Gastroesophageal sphincter (tissue), 4 donors: Measurements from ENCODE around the gene MYG1. TPM values are rescaled to one million over a fixed set of nuclear protein-coding genes. Genes with fewer than 3 reads are reported as not detected.
"Not testable (repeated sequence)": the region's sequence is repeated elsewhere in the genome, so short reads cannot be mapped to it uniquely, and the experiment has no call there.

ENCODE experiments used
- ATAC-seq: fragments of 150-250 bp; one replicate; pipeline ENCODE4 v1.9.1; 2016; ENCODE audit warnings: mild to moderate bottlenecking, moderate library complexity
- H3K27ac ChIP-seq, 4 donors: fragments of 200-600 bp; sonication (generic) in 3 of 4; 1 replicate in 3 of 4; 2 replicates in 1 of 4; pipeline ENCODE4 v1.5.1; 2016 to 2019
- H3K27me3 ChIP-seq: fragments of 200-600 bp; sonication (generic); one replicate; pipeline ENCODE4 v1.5.1; 2019
- H3K36me3 ChIP-seq, 2 donors: fragments of 200-600 bp; sonication (generic); one replicate each; pipeline ENCODE4 v1.5.1; 2019; ENCODE audit warnings: control low read depth in 1 of 2
- H3K4me1 ChIP-seq, 3 donors: fragments of 200-600 bp; sonication (generic); 1 replicate in 2 of 3; 2 replicates in 1 of 3; pipeline ENCODE4 v1.5.1; 2016 to 2019; ENCODE audit warnings: control low read depth in 2 of 3
- H3K4me3 ChIP-seq, 2 donors: fragments of 200-600 bp; sonication (generic); one replicate each; pipeline ENCODE4 v1.5.1; 2019; ENCODE audit warnings: mild to moderate bottlenecking in 1 of 2, moderate library complexity in 1 of 2
- H3K9me3 ChIP-seq, 3 donors: fragments of 200-600 bp; sonication (generic); one replicate each; pipeline ENCODE4 v1.5.1; 2017 to 2019; ENCODE audit warnings: control low read depth in 2 of 3
- EP300 ChIP-seq: sonication (generic); formaldehyde crosslinking; IDR thresholded peaks from one replicate; pipeline ENCODE4 v1.6.1; 2017; ENCODE audit warnings: antibody characterized with exemption, mild to moderate bottlenecking
- POLR2A ChIP-seq, 2 donors: fragments of 450-650 bp; IDR thresholded peaks; one replicate each; pipeline ENCODE4 v1.6.1; 2017; ENCODE audit warnings: antibody characterized with exemption in 2 of 2, mild to moderate bottlenecking in 2 of 2, moderate library complexity in 1 of 2
- POLR2AphosphoS5 ChIP-seq: sonication (generic); formaldehyde crosslinking; IDR thresholded peaks from one replicate; pipeline ENCODE4 v1.6.1; 2017; ENCODE audit warnings: antibody characterized with exemption
- WGBS, 2 donors: methylation state at CpG; one replicate each; pipeline ENCODE4 v1.1.5; 2018; ENCODE audit warnings: low coverage in 1 of 2; 5-methylcytosine and 5-hydroxymethylcytosine counted together
- total RNA-seq, 4 donors: library from RNA; depleted of rRNA; stranded (reverse); fragments of >200 nt; gene quantifications; one replicate each; pipeline ENCODE4 v1.1.0, GENCODE V29; 2016
- TF ChIP-seq, protein P1 (sequence below), 4 experiments: fragments of 200-600 bp in 2 of 4; fragments of 450-650 bp in 2 of 4; sonication (generic) in 1 of 4; IDR thresholded peaks; one replicate each; pipeline ENCODE4 v1.5.1; 2017 to 2019; ENCODE audit warnings: antibody characterized with exemption in 4 of 4, mild to moderate bottlenecking in 2 of 4, moderate library complexity in 2 of 4

Gene MYG1
- total RNA-seq, 4 donors from 2014 or later = 40.9 to 49.2 (median 46.3) TPM

DNA sequence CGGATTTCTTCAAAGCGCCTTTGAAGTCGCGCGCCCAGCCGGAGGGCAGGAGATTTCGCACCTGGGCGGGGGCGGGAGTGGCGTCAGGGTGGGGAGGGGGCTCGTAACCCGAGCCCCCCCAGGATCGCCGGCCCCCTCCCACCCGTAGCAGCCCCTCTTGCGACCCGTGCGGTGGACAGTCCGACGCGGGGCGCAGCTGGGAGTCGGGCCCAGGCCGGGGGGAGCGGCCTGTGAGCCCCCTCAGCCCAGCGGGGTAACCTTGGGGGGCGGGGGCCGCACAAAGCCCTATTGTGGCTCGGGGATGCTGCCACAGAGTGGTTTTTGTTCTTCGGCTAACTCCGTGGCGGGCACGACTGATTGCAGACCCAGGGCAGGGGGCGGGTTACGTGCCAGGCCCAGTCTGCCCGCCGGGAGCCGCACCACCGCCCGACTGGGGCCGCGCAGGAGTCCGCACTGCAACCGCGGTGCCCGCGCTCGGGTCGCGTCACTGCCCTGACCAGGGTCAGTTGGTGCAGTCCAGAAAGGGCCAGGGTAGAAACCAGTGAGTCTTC is 26.1 kb downstream of the MYG1 start:
- Histone ChIP-seq H3K36me3 (no peaks in the 10 kb centered on the region), H3K27ac (peak overlapping the region; percentile 79 to 98 (median 92)), H3K27me3 (peaks cover 19% of the 10 kb centered on the region), H3K4me3 (peak overlapping the region; percentile 46 to 88), H3K9me3 (no peaks in the 10 kb centered on the region), H3K4me1 (peaks cover under 1 to 42% (median 15%) of the 10 kb centered on the region in 3 donors)
- no peak for ATAC-seq
- peak; percentile 45 to 53 for TF ChIP-seq POLR2A (IDR thresholded peaks at IDR 0.05)
- TF ChIP-seq POLR2AphosphoS5 = peak; percentile 25
- TF ChIP-seq EP300 = no peak
- TF ChIP-seq, protein P1, sequence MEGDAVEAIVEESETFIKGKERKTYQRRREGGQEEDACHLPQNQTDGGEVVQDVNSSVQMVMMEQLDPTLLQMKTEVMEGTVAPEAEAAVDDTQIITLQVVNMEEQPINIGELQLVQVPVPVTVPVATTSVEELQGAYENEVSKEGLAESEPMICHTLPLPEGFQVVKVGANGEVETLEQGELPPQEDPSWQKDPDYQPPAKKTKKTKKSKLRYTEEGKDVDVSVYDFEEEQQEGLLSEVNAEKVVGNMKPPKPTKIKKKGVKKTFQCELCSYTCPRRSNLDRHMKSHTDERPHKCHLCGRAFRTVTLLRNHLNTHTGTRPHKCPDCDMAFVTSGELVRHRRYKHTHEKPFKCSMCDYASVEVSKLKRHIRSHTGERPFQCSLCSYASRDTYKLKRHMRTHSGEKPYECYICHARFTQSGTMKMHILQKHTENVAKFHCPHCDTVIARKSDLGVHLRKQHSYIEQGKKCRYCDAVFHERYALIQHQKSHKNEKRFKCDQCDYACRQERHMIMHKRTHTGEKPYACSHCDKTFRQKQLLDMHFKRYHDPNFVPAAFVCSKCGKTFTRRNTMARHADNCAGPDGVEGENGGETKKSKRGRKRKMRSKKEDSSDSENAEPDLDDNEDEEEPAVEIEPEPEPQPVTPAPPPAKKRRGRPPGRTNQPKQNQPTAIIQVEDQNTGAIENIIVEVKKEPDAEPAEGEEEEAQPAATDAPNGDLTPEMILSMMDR (IDR thresholded peaks at IDR 0.05) = peak in 3 of 4 experiments; percentile 11 to 33 (median 23)
- no CpG with 5 or more reads among the region's 50 CpGs for WGBS, 2 donors

DNA sequence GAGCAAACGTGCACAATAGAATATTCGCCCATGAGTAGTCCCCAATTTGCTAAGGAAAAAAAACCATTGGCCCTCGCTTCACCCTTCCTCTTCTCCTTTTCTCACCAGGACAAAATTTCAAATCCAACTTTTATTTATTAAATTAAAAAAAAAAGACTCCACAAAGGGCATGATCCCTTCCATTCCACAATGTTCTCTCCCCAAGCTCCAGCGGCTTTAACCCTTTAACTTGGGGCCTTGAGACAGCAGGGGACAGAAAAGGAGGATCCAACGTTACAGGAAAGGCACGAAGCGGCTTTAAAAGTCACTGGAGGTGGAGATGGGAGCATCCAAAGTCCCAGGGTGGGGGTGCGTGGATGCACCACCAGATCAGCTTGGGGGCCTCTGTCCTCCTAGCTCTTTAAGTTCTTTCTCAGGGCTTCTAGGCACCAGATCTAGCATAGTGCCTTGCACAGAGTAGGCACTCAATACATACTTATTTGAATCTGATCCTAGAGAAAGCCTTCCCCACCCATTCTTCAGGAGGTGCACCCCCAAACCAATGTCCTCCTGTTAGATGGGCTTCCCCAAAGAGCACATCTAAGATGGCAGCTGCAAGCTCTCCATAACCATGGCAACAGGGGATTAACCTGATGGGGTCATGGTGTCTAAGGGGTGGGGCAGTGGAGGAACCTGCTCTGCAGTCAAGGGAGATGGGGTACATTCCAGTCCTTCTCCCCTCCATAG is 27.1 kb downstream of the MYG1 start:
- TF ChIP-seq EP300 (no peak), POLR2A (IDR thresholded peaks at IDR 0.05) (no peak), POLR2AphosphoS5 (no peak)
- TF ChIP-seq, protein P1 (IDR thresholded peaks at IDR 0.05) = no peak
- no peak for ATAC-seq
- peaks cover 24% of the 10 kb centered on the region for H3K27me3 ChIP-seq
- H3K36me3 ChIP-seq = no peaks in the 10 kb centered on the region
- peaks cover 0 to 36% (median 11%) of the 10 kb centered on the region in 3 donors for H3K4me1 ChIP-seq
- H3K4me3 ChIP-seq = no peak overlapping the region
- H3K27ac ChIP-seq = no peak overlapping the region
- 63 to 85% methylated on average over 4 to 7 of the region's 8 CpGs for WGBS, 2 donors
- no peaks in the 10 kb centered on the region for H3K9me3 ChIP-seq

DNA sequence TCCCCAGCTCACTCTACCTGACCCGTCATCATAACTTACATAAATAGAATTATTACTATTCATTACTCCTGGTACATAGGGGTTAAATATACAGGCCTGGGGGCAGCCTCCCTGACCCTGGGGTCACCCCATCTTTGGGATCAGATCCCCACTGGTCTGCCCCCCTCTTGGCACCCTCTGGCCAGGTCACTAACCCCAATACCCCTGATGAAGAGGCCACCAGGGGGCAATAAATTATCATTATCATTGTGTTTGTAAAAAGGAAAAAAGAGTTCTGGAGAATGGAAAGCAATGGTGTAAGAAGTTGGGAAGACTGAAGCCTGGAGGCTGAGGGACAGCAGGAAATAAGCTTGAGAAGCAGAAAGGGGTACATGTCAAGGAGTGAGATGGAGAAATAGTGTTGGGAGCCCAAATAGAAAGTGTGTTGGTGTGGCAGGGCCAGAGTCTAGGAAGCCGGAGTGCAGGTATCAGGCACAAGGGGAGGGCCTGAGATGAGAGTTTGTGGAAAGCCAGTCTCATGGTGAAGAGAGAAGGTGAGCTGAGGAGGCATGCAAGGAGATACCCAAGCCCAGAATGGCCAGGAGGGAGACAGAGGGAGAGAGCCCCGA is 28.0 kb downstream of the MYG1 start:
- no peak for ATAC-seq
- Histone ChIP-seq H3K9me3 (no peaks in the 10 kb centered on the region), H3K4me3 (no peak overlapping the region), H3K27me3 (peaks cover 33% of the 10 kb centered on the region), H3K27ac (no peak overlapping the region), H3K36me3 (no peaks in the 10 kb centered on the region), H3K4me1 (peaks cover 0 to 29% (median 7%) of the 10 kb centered on the region in 3 donors)
- no peak for TF ChIP-seq POLR2AphosphoS5
- TF ChIP-seq, protein P1 (IDR thresholded peaks at IDR 0.05) = peak in 3 of 4 experiments; percentile 36 to 47 (median 36)
- 89 to 90% methylated on average over 3 of the region's 3 CpGs for WGBS, 2 donors

DNA sequence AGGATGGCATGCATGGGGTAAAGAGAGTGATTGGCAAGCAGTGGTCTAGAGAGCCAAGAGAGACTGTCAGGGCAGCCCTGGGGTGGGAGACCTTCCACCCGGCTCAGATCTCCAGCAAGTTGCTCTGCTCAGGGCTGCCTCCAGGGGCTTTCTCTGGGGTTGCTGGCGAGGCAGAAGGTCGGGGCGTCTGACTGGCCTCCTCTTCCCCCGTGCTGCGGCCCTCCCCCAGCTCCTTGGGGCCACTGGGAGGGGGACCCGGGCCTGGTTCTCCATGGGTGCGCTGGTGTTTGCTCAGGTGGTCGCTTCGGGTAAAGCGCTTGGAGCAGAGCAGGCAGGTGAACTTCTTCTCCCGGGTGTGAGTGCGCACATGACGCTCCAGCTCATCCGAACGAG is 28.5 kb downstream of the MYG1 start:
- ATAC-seq = no peak
- 25% methylated on average over 4 of the region's 16 CpGs; no CpG with 5 or more reads in 1 of the 2 donors for WGBS, 2 donors
- Histone ChIP-seq H3K36me3 (no peaks in the 10 kb centered on the region), H3K27me3 (peaks cover 38% of the 10 kb centered on the region), H3K27ac (no peak overlapping the region), H3K4me3 (no peak overlapping the region), H3K9me3 (no peaks in the 10 kb centered on the region), H3K4me1 (peaks cover 0 to 29% (median 7%) of the 10 kb centered on the region in 3 donors)
- TF ChIP-seq POLR2AphosphoS5 (no peak), POLR2A (IDR thresholded peaks at IDR 0.05) (no peak), EP300 (no peak)

DNA sequence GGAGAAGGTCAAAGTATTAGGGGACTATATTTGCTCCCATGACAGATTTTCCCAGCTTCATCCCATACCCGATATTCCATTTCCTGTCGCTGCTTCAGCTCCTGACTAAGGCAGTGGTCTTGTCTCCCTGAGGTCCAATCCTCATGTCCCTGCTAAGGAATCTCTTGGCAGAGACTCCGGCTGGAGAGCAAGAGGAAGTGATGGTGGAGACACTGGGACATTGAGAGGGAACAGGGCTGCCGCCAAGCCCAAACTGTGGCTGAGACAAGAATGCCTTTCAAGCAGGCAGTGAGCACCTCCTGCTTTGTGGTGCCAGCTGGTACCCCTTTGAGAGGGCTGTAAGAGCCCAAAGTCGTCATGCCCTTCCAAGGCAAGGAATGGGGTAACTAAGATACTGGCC is 31.2 kb downstream of the MYG1 start:
- no peak overlapping the region for H3K4me3 ChIP-seq
- peaks cover 64% of the 10 kb centered on the region for H3K27me3 ChIP-seq
- H3K9me3 ChIP-seq = no peaks in the 10 kb centered on the region
- ATAC-seq = no peak
- H3K27ac ChIP-seq = no peak overlapping the region
- 53 to 65% methylated on average over 2 of the region's 5 CpGs for WGBS, 2 donors
- H3K4me1 ChIP-seq = peaks cover 0 to 10% (median 0%) of the 10 kb centered on the region in 3 donors
- H3K36me3 ChIP-seq = no peaks in the 10 kb centered on the region
- TF ChIP-seq, protein P1 (IDR thresholded peaks at IDR 0.05) = no peak
- TF ChIP-seq EP300 = no peak
- no peak for TF ChIP-seq POLR2AphosphoS5
- TF ChIP-seq POLR2A (IDR thresholded peaks at IDR 0.05) = no peak

DNA sequence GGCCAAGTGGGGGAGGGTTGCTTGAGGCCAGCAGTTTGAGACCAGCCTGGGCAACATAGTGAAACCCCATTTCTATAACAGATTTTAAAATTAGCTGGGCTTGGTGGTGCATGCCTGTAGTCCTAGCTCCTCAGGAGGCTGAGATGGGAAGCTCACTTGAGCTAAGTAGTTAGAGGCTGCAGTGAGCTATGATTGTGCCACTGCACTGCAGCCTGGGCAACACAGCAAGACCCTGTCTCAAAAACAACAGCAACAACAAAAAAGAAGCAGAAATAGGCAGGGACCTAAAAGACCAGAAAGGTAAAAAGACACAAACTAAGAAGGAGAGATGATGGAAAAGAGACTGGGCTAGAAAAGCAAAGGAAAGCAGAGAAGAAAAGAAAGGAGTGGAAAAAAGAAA is 32.8 kb downstream of the MYG1 start:
- H3K27ac ChIP-seq, ATAC-seq, H3K4me3 ChIP-seq, H3K9me3 ChIP-seq, H3K4me1 ChIP-seq, H3K36me3 ChIP-seq: not testable (repeated sequence)
- peaks cover 81% of the 10 kb centered on the region for H3K27me3 ChIP-seq
